ENCODE measurements around the gene EVX2.
A peak's percentile ranks its signal among the peaks of the same experiment; 100 is the strongest.

The EVX2 gene

DNA sequence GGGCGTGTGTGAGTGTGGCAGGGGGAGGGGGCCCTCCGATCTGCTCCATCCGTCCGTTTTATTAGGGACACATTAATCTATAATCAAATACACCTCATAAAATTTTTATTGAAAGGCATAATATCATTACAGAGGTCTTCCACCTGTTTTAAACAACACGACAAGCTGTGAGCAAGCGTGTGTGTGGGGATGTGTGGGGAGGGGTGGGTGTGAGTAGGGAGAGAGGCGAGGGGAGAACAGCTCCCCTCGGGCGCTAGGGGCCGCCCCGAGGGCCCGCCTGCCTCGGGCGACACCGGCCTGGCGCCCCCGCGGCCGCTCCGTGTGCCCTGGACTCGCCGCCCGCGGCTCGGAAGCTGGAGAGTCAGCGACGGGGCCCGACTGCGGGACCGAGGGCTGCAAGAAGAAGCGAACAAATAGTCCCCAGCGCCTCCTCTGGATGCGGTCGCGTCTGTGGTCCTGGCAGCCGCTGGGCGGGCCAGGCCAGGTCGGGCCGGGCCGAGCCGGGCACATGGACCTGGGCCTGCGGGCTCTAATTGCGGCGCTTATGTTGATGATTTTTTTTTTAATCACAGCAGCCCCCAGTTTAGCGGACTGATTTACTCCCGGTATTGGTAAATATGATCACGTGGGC lies 38.4 kb upstream of the EVX2 start:
- peak; percentile 61 for DNase-seq (ENCODE audit: low read depth, low spot score)

DNA sequence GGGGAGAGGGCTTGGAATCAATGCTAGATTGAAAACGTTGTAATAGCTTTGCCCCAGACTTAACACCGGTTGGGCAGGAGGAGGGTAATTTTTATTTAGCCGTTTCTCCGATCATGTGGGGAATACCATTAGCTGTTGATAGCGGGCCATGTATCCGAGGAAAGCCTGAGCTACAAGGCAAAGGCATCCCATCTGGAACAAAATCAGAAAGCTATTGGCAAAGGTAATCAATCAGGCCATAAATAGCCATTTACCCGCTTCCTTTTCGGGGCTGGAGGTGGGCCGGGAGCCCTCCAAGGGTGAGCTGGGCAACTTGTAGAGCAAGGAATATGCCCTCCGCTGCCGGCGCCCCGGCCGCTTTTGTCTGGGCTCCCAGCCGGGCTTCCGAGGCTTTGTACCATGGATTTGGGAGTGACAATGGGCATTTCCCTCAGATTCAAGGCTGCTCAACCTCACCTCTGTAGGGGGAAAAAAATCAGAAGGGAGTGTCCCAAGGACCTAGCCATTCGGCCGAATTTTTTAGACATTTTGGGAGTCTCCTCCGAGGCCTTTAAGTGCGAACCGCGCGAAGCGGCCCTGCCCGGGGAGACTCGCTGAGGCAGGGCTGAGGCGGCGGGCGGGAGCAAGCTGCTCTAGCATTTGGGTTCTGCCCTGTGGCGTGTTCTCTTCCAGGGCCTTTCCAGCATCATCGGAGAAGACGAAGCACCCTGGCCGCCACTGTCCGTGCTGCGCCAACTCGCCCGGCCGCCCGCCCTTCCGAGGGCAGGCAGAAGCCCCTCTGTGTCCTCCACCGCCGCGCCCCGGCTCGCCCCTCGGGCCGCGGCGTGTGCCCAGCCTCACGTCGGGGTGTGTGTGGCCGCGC lies 37.7 kb upstream of the EVX2 start:
- peak; percentile 42 for DNase-seq (ENCODE audit: low read depth, low spot score)

DNA sequence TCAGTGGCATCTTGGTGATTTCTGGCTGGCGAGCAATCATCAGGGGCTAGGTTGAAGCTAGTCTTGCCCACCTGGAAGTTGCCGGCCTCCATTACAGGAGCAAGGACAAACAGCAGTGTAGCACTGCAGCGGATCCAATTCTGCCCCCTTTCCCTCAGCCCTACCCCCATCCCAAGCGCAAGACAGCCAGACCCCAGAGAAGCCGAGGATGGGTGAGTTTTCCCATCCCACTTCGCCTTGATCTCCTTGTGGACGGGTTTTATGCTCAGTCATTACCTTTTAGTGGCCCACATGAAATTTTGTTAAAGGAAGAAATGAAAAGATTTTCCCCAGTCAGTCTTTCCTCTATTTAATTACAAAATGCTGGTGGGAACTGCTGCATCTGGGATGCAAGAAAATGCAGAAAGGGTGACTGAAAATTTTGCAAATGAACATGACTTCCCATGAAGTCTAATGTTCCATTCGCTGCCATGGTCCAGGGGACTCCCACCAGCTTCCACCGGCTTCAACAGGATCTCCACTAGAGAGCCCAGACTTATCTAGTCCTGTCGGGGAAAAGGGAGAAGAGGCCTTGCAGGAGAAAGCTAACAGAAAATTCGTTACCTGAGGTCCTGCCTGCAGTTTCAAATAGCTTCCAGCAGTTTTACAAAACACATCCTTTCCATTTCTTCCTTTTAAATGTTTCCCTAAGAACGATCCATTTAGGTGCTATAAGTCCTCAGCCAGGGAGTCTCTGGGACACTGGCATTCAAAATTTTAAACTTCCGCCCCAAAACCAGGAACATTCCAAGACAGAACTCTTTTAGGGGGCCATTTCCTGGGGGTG lies 36.8 kb upstream of the EVX2 start:
- DNase-seq (ENCODE audit: low read depth, low spot score): no peak

DNA sequence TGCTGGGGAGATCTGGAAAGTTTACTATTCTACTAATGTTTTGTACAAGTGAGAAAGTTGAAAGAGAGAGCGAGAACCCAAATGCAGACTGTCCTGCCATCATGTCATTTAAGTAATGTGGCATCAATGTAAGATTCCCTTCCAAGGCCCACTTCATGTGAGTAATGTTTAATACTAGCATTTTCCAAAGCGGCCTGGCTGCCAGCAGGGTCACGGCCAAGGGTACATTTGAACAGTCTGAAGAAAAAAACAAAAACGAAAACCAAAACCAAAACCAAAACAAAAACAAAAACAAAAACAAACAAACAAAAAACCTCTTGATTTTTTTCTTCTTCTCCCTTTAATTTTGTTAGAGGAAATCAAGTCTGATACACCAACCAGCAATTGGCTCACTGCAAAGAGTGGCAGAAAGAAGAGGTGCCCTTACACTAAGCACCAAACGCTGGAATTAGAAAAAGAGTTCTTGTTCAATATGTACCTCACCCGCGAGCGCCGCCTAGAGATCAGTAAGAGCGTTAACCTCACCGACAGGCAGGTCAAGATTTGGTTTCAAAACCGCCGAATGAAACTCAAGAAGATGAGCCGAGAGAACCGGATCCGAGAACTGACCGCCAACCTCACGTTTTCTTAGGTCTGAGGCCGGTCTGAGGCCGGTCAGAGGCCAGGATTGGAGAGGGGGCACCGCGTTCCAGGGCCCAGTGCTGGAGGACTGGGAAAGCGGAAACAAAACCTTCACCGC lies 35.0 kb upstream of the EVX2 start:
- DNase-seq (ENCODE audit: low read depth, low spot score): no peak

DNA sequence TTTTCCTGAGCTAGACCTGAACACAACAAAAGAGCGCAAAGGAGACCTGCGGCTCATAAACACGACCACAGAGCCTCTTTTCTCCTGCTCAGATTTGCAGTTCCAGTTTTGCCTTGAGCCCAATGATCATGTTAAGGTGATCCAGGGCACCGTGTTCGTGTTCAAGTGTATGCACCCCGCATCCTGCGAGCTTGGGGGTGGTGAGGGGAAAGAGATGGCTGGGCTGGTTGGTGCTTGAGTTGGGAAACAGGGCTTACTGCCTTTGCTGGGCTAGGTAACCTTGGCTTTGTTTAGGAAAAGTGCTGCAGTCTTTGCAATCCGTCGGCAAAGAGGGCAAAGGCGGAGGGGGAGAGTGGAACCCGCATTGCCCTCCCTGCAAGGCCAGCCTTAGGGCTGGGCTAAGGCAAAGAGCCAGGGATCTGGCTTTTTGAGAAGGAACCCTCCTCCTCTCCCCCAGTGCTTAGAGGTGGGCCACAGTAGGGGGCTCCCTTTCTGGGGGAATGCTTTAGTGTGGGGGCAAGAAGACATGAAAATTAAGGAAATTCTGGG lies 34.1 kb upstream of the EVX2 start:
- DNase-seq (ENCODE audit: low read depth, low spot score): no peak

DNA sequence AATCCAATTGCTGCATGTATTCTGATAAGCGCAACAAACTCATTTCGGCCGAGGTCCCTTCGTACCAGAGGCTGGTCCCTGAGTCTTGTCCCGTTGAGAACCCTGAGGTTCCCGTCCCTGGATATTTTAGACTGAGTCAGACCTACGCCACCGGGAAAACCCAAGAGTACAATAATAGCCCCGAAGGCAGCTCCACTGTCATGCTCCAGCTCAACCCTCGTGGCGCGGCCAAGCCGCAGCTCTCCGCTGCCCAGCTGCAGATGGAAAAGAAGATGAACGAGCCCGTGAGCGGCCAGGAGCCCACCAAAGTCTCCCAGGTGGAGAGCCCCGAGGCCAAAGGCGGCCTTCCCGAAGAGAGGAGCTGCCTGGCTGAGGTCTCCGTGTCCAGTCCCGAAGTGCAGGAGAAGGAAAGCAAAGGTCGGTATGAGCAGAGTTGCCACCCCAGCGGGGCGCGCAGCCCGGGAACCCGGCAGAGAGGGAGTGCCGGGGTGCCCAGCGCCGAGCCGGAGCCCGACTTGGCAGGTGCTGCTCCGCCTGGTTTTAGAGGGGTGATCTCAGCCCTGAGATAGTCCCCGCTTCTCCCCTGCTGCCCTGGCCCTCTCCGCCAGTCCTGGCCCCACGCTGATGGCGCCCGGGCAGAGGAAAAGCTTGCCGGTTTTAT lies 33.5 kb upstream of the EVX2 start:
- no peak for DNase-seq (ENCODE audit: low read depth, low spot score)

DNA sequence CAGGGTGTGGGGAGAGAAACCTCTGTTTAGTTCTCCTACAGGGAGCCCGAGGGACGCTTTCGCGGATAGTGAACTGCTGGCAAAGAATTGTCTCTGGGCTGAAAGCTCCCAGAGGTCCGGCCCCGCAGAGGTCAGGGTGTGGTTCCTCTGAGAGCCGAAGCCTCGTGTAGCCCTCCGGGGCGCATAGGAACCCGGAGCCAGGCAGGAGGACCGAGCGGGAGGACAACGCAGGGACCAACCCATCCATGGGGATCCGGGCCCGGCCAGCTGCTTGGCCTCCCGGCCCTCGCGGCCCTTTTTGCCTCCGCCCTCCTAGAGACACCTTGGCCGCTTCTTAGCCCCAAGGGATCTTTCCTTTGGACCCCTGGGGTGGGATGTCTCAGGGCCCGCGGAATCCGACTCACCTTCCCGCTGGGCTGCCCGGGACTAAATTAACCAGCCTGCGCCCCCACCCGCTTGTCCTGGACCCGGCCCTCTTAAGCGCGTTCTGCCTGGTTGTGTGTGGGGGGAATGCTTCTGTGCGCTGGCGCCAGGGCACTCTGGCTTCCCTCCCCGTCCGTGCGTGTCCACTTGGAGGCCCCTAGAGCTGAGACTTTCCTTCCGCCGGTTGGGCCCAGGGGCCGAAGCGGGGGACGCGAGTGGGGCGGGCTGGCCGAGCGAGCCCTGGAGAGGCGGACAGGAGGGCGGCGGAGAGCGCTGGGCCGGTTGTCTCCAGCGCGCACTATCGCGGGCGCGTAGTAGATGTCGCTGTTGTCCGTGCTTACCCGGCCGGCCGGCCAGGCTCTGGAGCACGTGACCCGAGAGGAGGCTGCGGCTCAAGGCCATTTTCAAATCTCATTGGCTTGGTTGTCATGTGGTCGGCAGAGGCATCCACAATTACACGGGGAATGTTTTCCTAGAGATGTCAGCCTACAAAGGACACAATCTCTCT lies 32.4 kb upstream of the EVX2 start, which contains the start of gene HOXD10:
Gene HOXD10, plus strand, starts transcription at position 896 of the 931 bp plus-strand sequence. CDS start 56 bp downstream, outside the sequence.
- peak; percentile 85 for DNase-seq (ENCODE audit: low read depth, low spot score)

DNA sequence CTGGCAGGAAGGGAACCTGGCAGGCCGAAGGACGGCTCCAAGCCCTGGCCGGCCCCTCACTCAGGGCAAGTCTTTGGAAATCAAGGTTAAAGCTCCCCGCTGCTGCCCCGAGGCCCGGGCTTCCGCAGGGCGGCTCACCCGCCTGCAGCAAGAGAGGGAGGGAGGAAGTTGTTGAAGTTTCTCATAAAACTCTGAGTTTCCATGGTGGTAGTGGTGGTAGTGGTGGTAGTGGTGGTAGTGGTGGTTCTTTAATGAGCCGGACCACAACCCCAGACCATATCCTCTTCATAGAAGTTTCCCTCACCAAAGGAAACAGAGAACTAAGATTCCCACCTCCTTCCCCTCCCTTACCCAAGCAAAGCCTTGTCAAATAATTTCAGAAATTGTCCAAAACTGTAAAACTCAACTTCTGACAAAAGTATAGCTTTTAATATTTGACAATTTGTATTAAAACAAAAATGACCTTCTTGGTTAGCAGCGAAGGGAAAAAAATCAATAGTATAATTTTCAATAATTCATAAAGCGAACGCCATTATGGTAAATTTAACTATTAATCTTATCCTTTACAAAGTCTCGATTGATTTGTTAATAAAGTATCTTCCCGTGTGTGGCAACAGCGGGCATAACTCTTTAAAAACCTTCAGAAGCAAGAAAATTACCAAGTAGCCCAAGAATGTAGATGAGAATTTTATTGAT lies 31.3 kb upstream of the EVX2 start:
- DNase-seq (ENCODE audit: low read depth, low spot score): no peak

DNA sequence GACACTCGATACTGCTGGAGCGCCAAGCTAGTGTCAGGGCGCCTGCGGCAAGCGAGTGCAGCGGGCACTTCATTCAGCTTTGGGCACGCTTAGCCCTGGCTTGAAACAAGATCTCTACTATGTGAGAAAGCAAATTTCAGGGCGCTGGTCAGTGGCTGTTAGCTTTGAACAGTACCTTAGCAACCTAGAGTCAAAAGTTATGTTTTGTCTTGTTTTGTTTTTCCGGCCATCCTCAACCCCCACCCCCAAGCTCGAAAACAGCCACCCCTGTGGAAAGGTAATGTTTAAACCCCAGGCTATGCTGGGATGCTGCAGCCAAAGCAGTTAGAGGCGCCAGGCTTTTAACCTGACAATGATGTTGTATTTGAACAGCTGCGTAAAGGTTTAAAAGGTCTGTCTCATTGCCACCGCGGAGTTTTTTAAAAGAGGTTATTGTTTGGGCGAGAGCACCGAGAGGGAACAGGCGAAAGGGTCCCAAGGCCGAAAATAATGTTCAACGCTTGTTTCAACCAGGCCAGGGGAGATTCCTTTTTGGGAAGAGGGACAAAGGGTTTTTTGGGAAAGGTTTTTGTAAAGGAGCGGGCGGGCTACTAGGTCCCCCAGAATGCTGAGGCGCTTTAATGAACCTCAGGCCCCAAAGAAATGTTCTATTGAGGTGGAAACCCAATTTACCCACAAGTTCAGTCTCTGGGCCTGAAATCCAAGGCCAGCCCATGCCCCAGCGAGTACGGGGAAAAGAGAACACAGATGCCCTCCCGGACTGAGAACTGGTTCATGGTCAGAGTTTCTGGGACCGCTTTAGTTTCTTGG lies 30.6 kb upstream of the EVX2 start:
- peak; percentile 39 for DNase-seq (ENCODE audit: low read depth, low spot score)

DNA sequence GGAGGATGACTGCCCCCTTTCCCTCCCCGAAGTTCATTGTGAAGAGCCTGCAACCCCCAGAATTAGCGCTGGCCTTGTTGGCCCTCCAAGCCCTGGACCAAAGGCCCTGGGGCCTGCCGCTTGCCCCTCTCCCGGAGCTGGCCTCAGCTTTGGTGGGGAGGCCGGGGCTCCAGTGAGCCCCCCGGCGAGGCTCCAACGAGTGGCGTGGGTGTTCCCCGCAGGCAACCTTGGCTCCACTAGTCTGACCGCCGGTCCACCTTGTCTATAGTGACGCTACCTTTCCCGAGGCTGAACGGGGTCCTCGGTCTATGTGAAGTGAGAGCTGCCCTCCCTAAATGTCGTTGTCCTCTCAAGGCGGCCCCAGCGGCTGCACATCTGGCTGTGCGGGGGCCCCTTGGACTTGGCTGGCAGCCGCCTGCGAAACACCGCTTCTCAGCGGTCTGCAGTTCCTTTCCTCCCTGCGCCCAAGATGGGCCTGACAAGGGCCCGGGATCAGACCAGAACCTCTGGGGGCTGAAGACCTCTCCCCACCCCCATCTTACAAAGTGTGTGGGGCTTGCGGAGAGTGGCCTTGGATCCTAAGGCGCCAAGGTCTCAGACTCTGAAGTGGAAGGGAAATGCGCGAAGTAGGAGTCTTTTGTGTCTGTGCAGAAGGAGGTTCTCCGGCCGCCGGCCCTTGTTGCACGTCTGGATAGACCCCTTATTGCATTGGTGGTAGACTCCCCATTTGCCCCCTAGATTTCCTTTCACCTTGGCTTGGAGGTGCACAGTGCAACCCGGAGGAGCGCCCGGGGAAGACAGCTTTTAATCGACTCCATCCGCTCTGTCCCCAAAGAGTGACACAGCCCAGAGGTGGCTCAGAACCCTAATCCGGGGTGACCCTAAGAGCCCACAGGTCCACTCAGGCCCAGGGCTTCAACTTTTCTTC lies 28.9 kb upstream of the EVX2 start:
- DNase-seq (ENCODE audit: low read depth, low spot score): no peak

DNA sequence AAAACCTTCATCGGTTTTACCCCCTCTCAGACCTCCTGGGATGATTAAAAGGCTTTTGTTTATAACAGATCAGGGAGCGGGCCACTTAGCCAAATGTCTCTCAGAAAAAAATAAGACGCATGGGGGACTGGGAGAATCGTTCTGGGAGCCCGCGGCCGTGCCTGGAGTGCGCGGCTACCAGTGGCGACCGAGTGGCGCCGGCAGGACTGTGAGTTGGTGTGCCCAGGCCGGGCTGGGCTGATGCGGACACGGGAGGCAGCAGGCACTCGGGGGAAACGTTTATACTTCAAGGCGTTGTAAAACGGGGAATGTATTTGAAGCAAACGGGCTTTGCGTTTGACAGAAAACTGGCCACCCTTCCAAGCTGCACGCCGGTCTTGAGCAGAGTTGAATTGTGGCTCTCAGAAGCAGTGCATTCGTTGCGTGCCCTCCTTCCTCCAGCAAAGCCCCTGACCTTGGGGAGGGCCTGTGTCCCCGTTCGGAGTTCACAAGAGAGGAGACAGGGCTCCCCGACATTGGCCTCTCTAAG lies 28.1 kb upstream of the EVX2 start:
- DNase-seq (ENCODE audit: low read depth, low spot score): peak; percentile 28

DNA sequence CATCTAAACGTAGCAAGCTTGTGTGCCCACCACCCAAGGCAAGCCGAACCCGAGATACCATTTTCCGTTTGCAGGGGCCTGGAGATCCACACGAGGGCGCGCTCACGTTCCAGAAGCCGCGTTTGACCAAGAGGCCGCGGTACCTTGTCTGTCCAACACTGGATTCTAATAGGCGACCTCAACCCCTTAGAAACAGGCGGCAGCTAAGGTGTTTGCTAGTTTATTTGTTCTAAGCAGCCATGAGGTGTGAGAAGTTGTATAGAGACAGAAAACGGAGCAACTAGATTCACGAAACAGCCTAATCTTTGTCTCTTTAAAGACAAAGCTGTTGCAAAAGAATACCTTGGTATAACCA lies 27.5 kb upstream of the EVX2 start:
- DNase-seq (ENCODE audit: low read depth, low spot score): peak; percentile 86

DNA sequence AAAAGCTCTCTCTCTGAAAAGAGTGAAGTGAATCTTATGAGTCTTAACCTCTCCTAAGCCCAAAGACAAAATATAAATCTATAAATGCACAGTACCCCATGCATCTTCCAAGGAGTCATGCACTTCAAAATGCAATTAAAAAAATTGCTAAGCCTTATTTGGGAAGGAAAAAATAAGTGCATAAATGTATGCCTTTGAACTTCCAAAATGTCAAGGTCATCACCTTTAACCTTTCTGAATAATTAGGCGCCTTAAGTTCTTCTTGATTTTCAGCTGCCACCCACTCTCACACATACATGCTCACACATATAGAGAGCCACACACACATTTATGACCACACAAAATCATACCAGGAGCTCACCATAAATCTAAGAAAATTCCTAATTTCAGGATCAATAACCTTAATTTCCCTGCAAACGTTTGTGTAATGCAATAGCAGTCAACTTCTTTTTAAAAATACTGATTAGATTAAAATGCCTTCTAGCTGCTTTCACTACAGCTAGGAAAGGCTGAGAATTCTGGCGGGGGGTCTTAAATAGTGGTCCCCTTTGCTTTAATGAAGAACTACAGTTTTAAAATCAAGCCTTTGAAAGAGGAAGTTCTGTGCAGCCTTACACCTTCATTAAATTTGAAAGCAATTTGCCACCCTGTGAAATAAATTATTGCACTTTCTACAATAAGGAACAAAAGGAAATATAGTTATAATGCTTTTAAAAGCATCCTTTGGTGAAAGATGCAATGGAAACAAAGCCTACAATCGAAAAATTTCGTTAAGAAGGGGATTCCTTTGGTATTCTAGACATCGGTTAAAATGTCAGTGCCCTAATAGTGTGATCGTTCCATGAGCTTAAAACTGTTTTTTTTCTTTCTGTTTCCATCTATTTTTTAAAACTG lies 26.9 kb upstream of the EVX2 start:
- no peak for DNase-seq (ENCODE audit: low read depth, low spot score)

DNA sequence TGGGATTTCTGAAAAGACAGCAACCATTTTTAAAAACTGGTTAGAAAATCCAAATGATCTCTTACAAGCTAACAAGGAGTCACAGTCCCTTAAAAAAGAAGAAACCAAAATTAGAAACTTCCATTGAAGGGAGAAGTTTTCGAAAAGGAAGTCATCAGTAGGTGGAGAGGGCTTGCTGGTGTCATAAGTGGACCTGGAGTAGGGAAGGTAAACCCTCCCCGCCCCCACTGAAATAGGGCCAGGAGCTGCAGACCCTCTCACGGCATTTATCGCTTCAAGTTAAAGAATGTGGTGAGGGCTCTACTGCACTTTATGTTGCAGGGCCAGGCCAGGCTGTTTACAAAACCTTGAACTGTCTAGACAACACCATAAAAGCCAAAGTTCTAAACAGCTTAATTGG lies 26.2 kb upstream of the EVX2 start:
- peak; percentile 25 for DNase-seq (ENCODE audit: low read depth, low spot score)

DNA sequence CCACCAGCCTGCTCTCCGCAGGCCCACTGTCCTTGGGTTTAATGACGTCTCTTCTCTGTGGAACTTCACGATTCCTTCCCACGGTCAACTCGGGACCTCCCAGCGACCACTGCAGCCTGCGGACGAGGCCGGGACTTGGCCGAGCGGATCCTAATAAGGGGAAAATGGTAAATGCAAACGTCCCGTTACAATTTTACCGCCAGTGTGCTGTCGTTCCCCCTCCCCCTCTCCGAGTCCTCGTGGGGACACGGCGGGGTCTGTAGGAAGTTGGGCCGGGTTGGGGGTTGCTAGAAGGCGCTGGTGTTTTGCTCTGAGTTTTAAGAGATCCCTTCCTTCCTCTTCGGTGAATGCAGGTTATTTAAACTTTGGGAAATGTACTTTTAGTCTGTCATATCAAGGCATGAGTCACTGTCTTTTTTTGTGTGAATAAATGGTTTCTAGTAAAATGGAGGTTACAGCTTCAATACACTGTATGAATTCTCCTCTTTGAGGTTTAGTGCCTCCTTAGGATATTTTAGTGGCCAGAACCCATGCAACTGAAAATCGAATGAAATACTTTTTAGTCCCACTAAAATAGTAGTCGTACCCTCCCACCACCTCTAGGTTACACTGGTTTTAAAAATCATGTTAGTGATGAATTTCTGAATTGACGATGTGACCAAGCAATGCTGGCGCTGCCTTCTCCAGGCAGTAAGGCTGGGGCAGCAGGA lies 25.6 kb upstream of the EVX2 start:
- DNase-seq (ENCODE audit: low read depth, low spot score): no peak

All from ELF-1 (cell line).